Lung microvascular endothelial cell (primary cell): ENCODE results near the gene MARK3. TPM values are rescaled to one million over a fixed set of nuclear protein-coding genes. Genes with fewer than 3 reads are reported as not detected.
"Not testable (repeated sequence)": the region's sequence is repeated elsewhere in the genome, so short reads cannot be mapped to it uniquely, and the experiment has no call there.

Source experiments
- DNase-seq, 2 donors: peaks; one replicate each; pipeline versions ENCODE4 v3.0.0 to v3.0.0-alpha.2; 2010; ENCODE audit warnings: low read depth in 2 of 2
- total RNA-seq: library from RNA; depleted of rRNA; stranded (reverse); fragments of >200 nt; gene quantifications from 2 replicates; pipeline ENCODE4 v1.2.1, GENCODE V29; 2014

MARK3 gene
- total RNA-seq, 1 donor from 2014 or later, result 49.4 TPM

DNA sequence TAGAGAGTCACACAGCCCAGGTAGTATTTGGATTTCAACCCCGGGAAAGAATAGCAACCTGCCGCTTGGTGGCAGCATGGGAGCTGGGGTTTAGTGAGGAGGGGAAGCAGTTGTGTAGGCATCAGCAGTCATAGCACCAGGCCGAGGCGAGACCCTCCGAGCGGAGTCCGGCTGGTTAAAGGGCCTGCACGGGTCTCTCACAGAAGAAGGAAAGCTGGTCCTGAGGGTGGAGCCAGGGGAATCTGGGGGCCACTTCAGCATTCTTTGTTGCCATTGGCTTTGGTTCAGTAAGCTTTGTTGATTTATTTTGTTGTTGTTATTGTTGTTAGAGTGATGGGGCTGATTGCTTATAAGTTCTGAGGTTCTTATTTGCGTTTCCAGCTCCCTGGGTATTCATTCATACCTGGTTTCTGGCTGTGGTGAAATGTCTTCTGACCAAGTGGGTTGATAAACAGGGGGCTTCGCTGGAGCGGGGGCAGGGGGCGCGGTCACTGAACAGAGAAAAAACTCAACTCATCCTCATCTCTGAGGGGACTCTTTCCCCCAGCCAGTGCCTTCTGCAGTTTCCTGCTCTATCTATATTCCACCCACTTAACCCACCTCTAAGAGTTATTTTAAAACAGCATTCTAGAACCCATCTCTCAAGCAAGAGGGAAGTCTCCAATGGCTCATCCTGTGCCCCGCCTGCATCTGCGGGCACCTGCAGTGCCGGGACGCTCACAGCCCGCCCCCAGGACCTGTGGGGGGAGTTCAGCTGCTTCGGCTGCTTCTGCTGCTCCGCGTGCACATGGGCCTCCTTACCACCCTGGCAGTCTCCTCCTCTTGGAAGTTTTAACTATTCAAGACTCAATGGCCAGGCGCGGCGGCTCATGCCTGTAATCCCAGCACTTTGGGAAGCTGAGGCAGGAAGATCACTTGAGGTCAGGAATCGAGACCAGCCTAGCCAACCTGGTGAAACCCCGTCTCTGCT, 125.8 kb downstream of the MARK3 start:
- DNase-seq, result no peak

DNA sequence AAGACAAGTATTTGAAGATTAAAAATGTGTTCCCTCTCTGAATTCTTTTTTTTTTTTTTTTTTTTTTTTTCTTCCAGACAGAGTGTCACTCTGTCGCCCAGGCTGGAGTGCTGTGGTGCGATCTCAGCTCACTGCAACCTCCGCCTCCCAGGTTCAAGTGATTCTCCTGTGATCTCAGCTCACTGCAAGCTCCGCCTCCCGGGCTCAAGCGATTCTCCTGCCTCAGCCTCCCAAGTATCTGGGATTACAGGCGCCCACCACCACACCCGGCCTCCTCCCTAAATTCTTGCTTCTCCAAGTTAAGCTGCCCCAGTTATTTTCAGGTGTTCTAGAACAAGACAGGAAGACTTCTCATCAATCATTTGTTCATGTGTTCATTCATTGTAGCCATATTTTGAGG, 127.0 kb downstream of the MARK3 start:
- DNase-seq, result not testable (repeated sequence)

DNA sequence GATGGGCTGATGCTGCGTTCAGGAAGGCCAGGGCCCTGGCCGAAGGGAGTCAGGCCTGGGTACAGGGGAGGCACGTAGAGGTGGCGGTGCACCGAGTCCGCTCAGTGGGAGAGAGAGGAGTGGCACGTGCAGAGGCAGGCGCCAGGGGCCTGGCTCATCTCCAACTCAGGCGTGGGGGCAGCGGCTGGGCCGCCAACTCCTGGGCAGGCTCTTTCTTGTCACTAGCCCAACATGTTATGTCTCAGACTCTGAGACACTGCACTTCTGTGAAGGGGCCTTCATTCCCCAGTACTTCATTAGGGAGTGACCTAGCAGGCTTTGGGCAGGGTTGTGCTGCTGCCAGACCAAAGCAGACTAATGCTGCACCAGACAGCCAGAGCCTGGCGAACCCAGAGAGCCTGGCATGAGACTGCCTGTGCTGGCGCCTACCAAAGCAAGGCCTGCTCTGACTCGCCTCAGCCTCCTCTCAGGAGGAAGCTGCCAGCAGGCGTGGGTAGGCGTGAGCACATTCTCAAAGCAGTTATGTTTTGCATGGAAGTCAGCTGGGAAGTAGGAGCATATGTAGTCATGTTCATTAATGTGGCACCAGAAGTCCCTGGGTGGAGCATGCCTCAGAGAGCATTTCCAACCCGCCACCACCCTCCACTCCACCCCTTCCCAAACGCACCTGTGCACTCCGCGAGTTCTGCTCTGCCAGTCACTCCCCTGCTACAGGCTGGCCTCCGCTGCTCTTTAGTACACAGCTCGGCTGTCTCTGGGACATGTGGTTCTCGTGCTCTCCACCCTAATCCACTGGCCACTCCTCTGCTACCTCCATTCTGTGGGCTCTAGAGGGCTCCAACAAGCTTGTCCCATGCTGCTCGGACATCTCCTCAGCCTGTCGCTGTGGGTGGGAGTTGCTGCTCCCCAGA, 127.7 kb downstream of the MARK3 start:
- peak in 1 of 2 donors; percentile 37 for DNase-seq

DNA sequence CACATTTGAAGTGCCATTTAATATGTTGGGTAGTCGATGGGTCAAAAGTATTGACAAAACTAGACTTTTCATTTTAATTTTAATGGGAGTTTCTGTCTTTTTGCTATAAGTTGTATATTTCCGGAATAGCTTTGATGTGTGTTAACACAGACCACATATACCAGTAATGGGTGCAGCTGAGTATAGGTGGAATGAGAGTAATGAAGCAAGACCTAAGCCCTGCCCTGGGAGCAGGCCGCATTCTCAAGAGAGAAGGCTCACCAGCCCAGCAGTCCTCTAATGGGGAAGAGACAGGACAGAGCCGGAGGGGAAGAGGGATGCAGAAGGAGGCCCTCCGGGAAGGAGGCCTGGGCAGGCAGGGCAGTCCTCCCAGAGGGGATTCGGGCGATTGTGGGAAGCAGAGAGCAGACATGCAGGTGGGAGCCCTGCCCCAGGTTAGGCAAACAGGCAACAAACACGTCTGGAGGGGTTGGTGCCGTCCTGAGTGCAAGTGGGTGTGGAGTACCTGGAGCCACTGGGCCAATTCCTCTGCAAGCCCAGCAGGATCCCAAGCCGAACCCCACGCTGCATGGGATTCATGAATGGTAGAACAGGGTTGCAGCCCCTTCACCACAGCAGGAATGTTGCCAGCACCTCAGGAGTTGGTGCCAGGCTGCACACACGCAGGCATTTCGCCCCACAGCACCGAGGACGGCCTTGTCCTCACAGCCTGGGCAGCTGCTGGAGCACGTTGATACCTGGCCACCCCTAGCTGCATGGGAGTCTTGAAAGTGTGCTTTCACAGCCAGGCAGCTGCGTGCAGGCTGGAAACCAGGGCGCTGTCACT, 129.6 kb downstream of the MARK3 start:
- no peak for DNase-seq

DNA sequence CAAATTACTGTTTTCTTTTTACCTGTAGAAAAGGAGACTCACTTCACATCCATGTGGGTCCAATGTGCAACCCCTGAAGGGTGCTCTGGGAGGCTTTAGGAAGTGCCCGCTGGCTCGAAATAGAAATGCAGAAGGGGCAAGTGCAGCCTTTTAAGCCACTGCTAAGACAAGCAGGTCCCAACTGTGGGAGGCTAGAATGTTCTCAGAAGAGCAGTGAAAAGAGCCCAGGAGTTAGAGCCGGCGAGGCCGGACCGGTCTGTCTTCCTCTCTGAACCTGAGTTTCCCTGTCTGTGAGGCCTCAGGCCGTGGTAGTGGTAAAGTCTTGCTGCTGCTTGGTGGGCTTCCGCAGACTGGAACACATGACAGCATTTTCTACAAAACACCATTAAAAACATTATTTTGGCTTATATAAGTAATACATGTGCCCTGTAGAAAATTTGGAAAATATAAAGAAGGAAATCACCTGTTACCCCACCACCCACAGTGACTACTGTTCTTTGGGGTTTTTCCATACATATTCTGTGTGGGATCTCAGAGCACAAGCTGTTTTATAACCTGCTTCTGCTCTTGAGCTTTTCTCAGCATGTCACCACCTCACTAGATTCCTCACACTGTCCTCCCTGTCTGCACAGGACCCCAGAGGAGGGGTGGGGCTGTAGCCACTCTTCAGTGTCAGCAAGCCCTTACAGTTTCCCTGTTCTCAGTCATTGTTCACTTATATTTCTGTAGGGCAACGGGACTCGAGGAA, 131.4 kb downstream of the MARK3 start:
- DNase-seq, result no peak

DNA sequence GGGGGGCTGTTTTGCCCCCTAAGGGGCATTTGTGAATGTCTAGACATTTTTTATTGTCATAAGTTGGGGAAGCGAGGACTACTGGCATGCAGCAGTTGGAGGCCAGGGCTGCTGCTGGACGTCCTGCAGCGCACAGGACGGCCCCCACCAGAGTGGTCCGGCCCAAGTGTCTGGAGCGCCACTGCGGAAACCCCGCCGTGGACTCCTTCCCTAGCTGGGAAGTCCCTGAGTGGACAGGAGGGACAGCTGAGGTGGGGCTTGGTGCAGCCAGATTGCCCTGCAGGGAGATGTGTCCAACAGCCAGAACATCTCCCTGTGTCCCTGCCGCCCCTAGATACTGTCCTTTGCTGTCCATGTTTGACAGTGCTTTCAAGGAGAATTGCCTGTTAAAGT, 132.0 kb downstream of the MARK3 start:
- no peak for DNase-seq

DNA sequence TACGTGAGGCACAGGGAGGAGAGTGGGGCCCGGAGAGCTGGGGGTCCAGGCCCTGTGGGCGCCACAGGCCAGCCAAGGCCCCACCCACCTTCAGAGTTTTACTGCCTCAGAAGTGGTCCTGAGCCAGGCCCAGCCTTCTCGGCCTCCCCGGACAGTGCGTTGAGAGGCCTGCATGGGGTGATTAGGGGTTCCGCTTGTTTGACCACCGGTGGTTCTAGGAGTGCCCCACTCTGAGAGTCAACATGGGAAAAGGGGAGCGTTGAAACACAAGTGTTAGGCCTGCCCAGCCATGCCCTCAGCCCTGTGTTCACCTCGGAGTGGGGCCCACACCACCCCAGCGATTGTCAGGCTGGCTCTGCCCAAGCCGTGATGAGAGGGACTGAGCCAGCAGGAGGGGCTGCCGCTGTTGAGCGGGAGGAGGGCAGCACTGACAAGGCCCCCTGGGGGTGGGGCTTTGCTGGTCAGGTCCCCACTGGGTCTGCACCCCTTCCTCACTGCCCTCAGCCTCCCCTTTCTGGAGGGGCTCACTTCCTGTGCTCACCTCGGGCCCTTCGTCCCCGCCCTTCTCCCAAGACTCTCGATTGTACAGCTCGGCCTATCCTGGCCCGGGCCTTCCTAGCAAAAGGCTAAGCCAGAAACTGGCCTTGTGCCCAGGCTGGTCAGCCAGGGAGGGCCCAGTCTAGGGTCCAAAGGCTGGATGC, 132.7 kb downstream of the MARK3 start:
- DNase-seq, result no peak

DNA sequence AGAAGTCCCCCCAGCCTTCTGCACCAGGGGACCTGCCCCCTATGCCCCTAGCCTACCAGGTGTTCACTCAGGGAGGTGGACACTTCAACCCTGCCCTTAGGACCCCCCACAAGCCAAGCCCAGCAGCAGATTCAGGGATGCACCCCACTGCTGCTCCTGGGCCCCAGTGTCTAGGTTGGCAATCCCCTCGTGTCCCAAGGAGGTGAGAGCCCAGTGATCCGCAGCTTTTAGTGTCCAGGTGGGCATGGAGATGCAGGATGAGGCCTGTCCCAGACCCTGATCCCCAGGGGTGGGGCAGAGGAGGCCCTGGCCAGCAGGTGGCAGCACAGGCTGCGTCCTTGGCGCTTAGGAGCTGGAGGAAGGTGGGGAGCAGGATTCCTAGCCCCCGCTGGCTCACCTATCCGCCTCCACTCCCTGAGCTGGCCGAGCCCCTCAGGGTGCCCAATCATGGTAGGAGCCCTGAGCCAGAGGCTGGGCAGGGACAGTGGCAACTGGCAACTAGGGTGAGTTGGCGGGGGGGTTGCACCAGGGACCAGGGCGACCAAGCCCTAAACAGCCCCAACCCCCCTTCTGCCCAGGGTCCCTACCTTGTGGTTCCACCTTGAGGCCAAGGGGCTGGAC, 133.3 kb downstream of the MARK3 start:
- DNase-seq, result peak; percentile 41 to 59

DNA sequence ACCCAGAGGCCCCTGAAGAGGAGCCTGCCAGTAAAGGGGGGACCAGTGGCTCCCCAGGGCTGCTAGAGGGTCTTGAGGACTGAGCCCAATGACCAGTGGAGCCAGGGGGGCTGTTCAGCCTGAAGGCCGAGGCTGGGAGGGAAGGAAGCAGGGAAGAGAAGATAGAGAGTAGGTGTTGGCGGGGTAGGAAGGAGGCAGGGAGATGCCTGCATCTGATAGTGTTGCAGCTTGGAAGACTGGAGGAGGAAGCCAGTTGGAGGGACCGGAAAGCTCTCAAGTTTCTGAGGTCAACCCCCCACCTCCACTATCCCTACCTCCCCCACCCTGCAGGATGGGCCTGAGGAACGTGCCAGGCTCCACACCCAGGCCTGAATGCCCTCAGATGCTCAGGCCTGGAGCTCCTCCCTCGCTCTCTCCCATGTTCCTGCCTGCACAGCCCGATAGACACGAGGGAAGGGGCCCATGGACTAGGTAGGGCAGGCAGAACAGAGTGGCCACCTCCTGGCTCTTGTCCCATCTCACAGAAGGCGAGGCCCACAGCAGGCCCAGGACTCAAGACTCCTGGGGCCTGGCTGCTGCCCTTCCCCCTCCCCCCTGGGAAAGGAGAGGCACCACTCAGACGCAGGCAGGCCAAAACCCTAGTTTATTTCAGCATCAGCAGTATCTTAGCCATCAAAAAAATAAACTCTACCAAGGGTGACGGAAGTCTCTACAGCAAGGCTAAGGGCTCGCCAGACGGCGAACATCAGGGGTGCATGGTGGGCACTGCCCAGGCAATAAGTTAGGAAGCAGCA, 134.0 kb downstream of the MARK3 start:
- DNase-seq, result no peak

DNA sequence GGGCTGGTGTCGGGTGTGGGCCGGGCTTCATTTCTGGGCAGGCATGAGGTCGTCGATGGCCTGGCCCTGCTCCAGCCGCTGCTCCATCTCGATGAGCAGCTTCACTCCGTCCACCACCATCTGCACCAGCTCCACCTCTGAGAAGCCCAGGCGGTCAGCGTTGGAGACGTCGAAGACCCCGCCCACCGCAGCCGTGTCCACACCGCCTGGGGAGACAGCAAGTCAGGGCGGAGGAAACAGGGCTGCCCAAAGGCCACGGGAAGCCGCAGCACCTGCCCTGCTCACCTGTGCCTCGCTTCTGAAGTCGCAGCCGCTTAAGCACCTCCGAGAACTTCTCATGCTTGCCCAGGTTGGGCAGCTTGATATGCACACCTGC, 134.6 kb downstream of the MARK3 start:
- DNase-seq, result no peak

DNA sequence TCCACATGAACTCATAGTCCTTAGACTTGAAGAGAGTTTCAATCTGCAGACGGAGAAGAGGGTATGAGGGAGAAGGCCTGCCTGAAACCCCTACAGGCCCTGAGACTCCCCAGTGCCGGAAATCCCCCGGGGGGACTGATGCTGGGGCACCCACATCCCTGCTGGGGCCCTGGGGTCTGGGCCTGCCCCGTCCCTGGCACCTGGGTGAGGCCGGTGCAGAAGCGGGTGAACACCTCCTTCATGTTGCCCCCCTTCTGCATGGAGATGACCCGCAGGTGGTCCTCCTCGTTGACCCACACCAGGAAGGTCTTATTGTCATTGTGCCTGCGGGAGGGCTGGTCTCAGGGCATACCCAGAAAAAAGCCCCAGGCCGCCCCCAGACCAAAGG, 135.0 kb downstream of the MARK3 start:
- no peak for DNase-seq

DNA sequence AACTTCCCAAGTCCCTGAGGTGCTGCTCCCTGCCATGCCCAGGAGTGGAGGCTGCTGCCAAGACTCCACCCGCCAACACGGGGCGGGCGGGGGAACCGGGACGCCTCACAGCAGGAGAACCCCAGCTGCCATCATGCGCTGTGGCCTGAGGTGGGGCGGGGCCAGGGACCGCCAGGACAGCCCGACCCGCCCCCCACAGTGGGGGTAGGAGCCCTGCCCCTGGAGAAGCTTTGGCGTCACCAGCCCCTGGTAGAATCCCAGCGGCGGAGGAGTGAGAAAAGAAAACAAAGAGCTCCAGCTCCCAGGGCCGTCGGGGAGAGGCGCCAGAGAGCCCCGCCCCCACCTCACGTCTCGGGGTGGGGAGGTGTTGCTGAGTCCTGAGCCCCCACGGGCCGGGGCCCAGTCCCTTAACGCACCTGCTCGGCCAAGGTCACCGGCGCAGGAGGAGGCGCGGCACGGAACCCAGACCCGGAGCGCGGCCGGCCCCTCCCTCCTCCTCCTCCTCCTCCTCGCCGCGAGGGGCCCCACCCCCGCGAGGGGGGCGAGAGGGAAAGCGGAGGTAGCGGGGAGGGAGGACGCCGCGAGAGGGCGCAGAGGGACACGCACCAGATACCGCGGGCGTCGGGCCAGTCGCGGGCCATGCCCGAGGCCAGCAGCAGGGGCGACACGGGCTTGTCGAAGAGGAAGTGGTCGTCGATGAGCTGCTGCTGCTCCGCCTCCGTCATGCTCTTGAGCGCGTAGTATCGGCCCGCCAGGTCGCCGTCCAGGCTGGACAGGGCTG, 135.6 kb downstream of the MARK3 start:
- DNase-seq, result peak; percentile 45 to 67

DNA sequence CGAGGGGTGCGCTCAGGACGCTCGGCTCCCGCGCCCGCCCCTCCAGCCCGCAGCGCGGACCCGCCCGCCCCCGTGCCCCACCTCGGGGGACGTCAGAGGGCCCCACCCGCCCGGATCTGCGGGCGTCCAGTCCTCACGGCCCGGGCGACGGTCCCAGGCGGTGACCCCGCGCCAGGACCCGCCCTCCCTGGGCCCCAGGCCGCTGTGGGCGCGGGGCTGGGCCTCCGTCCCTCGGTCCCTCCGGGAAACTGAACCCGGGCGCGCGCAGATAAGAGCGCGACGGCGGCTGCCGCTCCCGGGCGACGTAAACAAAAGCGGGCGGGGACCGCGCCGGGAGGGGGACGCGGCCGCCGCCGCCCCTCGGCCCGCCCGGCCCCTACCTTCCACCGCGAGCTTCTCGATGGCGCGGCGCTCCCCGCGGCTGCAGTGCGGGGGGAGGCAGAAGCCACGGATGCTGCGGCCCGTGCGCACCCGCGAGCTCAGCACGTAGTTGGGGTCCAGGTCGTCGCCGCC, 136.3 kb downstream of the MARK3 start:
- no peak for DNase-seq

DNA sequence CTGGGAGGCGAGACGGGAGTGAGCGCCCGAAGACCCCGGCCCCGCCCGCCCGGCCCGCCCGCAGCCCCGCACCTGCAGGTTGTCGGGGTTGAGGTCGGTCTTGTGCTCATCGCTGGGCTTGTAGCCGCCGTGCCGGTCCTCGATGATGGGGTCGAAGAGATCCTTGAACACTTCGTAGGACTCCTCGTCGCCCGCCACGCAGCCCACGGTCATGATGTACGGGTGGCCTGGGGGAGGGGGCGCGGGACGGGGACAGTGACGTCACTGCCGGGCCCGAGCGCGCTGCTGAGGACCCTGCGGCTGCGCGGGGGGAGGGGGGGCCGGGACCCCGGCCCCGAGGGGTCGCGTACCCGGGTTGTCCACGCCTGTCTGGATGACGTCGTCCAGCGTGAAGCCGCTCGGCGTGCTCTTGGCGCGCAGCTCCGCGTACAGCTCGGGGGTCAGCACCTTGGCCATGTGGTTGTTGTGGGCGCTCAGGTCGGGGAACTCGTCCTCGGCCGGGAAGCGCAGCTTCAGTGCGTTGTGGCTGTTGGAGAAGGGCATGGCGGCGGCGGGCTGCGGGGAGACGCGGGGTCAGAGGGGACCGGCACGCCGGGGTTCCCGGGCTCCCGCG, 136.8 kb downstream of the MARK3 start:
- no peak for DNase-seq

DNA sequence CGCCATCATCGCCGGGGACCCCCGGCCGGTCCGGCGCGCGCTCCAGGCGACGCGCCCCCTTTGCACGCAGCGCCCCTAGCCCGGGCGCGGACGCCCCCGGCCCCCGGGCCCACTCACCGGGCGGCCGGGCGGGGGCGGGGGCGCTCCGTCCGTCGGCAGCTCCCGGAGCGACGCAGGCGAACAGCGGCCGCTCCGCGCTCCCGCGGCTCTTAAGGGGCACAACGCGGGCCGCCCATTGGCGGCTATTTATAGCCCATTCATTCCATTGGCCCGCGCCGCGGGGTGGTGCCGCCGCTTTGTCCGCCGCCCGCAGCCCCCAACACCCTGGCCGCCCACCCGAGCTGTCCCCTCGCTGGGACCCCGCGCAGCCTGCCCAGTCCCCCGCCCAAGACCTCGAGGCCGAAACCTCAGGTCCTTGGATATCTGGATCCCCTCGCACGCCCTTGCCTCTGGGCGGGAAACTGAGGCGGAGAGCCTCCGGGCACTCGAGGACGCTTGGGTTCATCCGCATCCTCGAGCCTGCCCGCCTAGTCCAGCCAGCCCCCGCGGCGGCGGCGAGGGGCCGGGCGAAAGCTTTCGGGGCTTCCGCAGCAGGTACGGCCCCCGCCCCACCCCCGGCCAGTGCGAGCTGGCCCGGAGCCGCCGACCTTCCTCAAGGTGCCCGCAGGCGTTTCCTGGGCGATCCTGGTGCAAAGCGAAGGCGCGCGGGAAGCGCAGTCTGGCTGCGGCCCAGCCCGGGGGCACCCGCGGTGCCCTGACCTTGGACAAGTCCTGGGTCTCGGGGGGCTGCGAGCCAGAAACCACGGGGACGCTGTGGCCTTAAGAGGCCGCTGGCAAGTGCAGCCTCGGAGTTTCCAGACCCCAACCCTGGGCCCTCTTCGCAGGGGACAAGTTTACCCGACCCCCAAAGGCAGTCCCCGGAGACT, 137.7 kb downstream of the MARK3 start, which contains the start of gene CKB:
Gene CKB (minus strand): TSS at position 182 of the 926 bp plus-strand sequence. CDS start 337 bp downstream, outside the sequence.
- DNase-seq, result peak; percentile 43 to 69

DNA sequence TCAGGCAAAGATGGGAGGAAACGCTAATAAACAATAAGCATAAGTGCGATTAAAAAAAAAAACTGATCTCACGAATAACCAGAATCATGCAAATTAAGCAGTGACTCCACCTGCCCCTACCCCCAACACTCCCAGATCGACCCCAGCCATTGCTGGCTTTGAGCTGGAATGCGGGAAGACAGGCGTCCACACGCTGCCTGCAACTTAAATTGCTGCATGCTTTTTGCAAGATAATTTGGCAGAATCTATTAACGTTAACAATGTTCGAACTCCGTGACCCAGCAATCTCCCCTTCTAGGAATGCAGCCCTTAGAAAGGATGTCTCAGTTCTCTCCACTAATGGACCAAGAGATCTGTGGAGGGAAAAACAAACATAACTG, 138.3 kb downstream of the MARK3 start:
- no peak for DNase-seq
